Activated CD8-positive, alpha-beta T cell treated with anti-CD3 and anti-CD28 coated beads for 36 hours (primary cell): Measurements from ENCODE around the gene DDB1. TPM values are rescaled to one million over a fixed set of nuclear protein-coding genes. Genes with fewer than 3 reads are reported as not detected.

Source experiments
- ATAC-seq: fragments of 200-7000 bp; cut with Tn5 transposase; one replicate; pipeline ENCODE4 v1.10.0; 2021; ENCODE audit warnings: mild to moderate bottlenecking, moderate library complexity
- CTCF ChIA-PET: fragments of 350-600 bp; sonication (Branson Sonifier 250); formaldehyde crosslinking; loops from one replicate; lab custom pipeline; 2021; ENCODE audit warnings: antibody characterized with exemption; lab: Charles Lee
- POLR2A ChIA-PET: fragments of 350-600 bp; sonication (Branson Sonifier 250); formaldehyde crosslinking; loops from one replicate; lab custom pipeline; 2021; ENCODE audit warnings: antibody characterized with exemption; lab: Charles Lee
- DNase-seq: peaks from one replicate; pipeline ENCODE4 v3.0.0-alpha.2; 2020
- H3K27ac Mint-ChIP-seq: one replicate; pipeline ENCODE4 v1.8.0; 2021; ENCODE audit warnings: mild to moderate bottlenecking, mixed read lengths
- H3K27me3 Mint-ChIP-seq: one replicate; pipeline ENCODE4 v1.8.0; 2021; ENCODE audit warnings: mixed read lengths
- H3K36me3 Mint-ChIP-seq: one replicate; pipeline ENCODE4 v1.8.0; 2021; ENCODE audit warnings: low read depth, mixed read lengths
- H3K4me1 Mint-ChIP-seq: one replicate; pipeline ENCODE4 v1.8.0; 2021; ENCODE audit warnings: low read depth, mixed read lengths
- H3K4me3 Mint-ChIP-seq: one replicate; pipeline ENCODE4 v1.8.0; 2021; ENCODE audit warnings: mild to moderate bottlenecking, moderate library complexity, mixed read lengths
- H3K9me3 Mint-ChIP-seq: one replicate; pipeline ENCODE4 v1.8.0; 2021; ENCODE audit warnings: mixed read lengths
- CTCF ChIP-seq: fragments of 200-600 bp; IDR thresholded peaks from one replicate; pipeline ENCODE4 v1.8.0; 2022; ENCODE audit warnings: antibody characterized with exemption, mild to moderate bottlenecking
- intact Hi-C: fragments of 100-400 bp; cut with micrococcal nuclease; formaldehyde crosslinking; loops from one replicate; pipeline ENCODE4 v1.10.0; 2022
- total RNA-seq, 2 experiments: library from RNA; stranded (reverse); gene quantifications; one replicate each; pipeline ENCODE4 v1.2.3, GENCODE V29; 2021

The DDB1 gene
- total RNA-seq, 2 experiments from 2014 or later = 269 to 270 TPM

- no peaks in the 10 kb centered on the region for H3K4me1 Mint-ChIP-seq
- no peaks in the 10 kb centered on the region for H3K27me3 Mint-ChIP-seq
- H3K4me3 Mint-ChIP-seq = no peak overlapping the region
Measured at GRCh38 chr11:61375761-61376108, 42.8 kb upstream of the DDB1 start.

GRCh38 chr11:61372659-61373420 lies 39.9 kb upstream of the DDB1 start:
- Mint-ChIP-seq H3K4me3 (no peak overlapping the region), H3K4me1 (peaks cover 15% of the 10 kb centered on the region), H3K9me3 (peaks cover 2% of the 10 kb centered on the region), H3K27ac (no peak overlapping the region), H3K36me3 (peaks cover 51% of the 10 kb centered on the region), H3K27me3 (no peaks in the 10 kb centered on the region)
- intact Hi-C loops = no loop called here
- TF ChIP-seq CTCF = no peak
- ATAC-seq (no peak), DNase-seq (no peak)
- POLR2A ChIA-PET = interaction anchor here (1.2 kb wide), 1 partner anchor 29 kb away, joined by 3 read pairs; no protein-coding TSS in a partner anchor
- CTCF ChIA-PET = interaction anchor here (4.0 kb wide), 1 partner anchor 13 kb away, joined by 25 read pairs; no protein-coding TSS in a partner anchor

More at GRCh38 chr11:61375761-61376108, 42.8 kb upstream of the DDB1 start:
- TF ChIP-seq CTCF = no peak
- Mint-ChIP-seq H3K9me3 (peaks cover 2% of the 10 kb centered on the region), H3K36me3 (peaks cover 28% of the 10 kb centered on the region), H3K27ac (no peak overlapping the region)
- DNase-seq (no peak), ATAC-seq (no peak)
- intact Hi-C loops = no loop called here
- CTCF ChIA-PET = interaction anchor here (1.4 to 4.0 kb wide), 3 partner anchors 9 to 17 kb away, joined by 6 to 25 read pairs (median 12); partner anchors contain the start of gene TMEM216
- POLR2A ChIA-PET = interaction anchor here (1.2 kb wide), 2 partner anchors 10 to 17 kb away, joined by 4 read pairs; no protein-coding TSS in a partner anchor

- ChIA-PET CTCF (interaction anchor here (1.6 to 2.7 kb wide), 3 partner anchors 8 to 34 kb away, joined by 5 to 24 read pairs (median 18); partner anchors contain the start of gene TMEM138), POLR2A (interaction anchor here (1.2 to 3.2 kb wide), 5 partner anchors 8 to 37 kb away, joined by 3 to 13 read pairs (median 4); partner anchors contain the start of genes CYB561A3, TKFC and TMEM138)
- Mint-ChIP-seq H3K4me3 (no peak overlapping the region), H3K4me1 (peaks cover 15% of the 10 kb centered on the region), H3K36me3 (peaks cover 54% of the 10 kb centered on the region), H3K27ac (peak overlapping the region; percentile 63), H3K27me3 (no peaks in the 10 kb centered on the region), H3K9me3 (peaks cover 2% of the 10 kb centered on the region)
- TF ChIP-seq CTCF = no peak
- ATAC-seq = peak; percentile 77
- intact Hi-C loops = no loop called here
- DNase-seq = peak; percentile 33
Measured at GRCh38 chr11:61370349-61371005, 37.6 kb upstream of the DDB1 start.

- no peak for DNase-seq
- ChIA-PET POLR2A (interaction anchor here (1.2 to 3.2 kb wide), 7 partner anchors 7 to 36 kb away, joined by 3 to 13 read pairs (median 4); partner anchors contain the start of genes CYB561A3, DDB1, TKFC and TMEM138), CTCF (interaction anchor here (0.7 to 2.7 kb wide), 6 partner anchors 9 to 66 kb away, joined by 3 to 24 read pairs (median 3); no protein-coding TSS in a partner anchor)
- Mint-ChIP-seq H3K27ac (peak overlapping the region; percentile 63), H3K4me3 (no peak overlapping the region), H3K27me3 (no peaks in the 10 kb centered on the region), H3K36me3 (peaks cover 50% of the 10 kb centered on the region), H3K9me3 (no peaks in the 10 kb centered on the region), H3K4me1 (peaks cover 15% of the 10 kb centered on the region)
- intact Hi-C loops = no loop called here
- no peak for TF ChIP-seq CTCF
- ATAC-seq = peak; percentile 13
Measured at GRCh38 chr11:61369372-61370348, 36.8 kb upstream of the DDB1 start.
